C4-2B (cell line): ENCODE results near the gene OR5H15.

Experiments used
- ZFX ChIP-seq: fragments of 450-650 bp; IDR thresholded peaks from 2 replicates; pipeline ENCODE4 v1.6.1; 2017
- TF ChIP-seq, protein P1 (sequence below): fragments of 450-650 bp; conservative IDR thresholded peaks from 2 replicates; pipeline ENCODE4 v1.5.1; 2017; ENCODE audit warnings: mild to moderate bottlenecking

DNA sequence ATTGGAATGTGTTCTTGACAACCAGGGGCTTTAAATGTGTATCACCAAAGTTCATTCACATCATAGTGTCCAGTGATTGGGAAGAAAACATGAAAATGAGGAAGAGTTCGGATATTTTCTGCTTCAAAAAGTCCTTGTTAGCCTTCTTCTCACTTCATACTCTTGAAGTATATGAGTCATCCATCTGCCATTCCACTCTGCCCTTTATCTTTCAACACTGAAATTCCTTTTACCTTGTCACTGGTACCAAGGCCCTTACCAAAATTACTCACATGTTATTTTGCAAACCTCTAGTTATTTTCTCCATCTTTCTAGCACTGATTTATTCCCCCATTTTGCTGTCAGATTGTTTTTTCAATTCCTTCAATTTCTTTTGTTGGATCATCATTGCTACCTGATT is 32.5 kb downstream of the OR5H15 start:
- TF ChIP-seq, protein P1, sequence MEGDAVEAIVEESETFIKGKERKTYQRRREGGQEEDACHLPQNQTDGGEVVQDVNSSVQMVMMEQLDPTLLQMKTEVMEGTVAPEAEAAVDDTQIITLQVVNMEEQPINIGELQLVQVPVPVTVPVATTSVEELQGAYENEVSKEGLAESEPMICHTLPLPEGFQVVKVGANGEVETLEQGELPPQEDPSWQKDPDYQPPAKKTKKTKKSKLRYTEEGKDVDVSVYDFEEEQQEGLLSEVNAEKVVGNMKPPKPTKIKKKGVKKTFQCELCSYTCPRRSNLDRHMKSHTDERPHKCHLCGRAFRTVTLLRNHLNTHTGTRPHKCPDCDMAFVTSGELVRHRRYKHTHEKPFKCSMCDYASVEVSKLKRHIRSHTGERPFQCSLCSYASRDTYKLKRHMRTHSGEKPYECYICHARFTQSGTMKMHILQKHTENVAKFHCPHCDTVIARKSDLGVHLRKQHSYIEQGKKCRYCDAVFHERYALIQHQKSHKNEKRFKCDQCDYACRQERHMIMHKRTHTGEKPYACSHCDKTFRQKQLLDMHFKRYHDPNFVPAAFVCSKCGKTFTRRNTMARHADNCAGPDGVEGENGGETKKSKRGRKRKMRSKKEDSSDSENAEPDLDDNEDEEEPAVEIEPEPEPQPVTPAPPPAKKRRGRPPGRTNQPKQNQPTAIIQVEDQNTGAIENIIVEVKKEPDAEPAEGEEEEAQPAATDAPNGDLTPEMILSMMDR = no peak
- TF ChIP-seq ZFX = no peak
